Thyroid gland (tissue), 4 donors: ENCODE measurements around the gene GLB1L3.

Experiments used
- POLR2A ChIP-seq, 2 donors: fragments of 450-650 bp; IDR thresholded peaks; one replicate each; pipeline ENCODE4 v1.6.1; 2017; ENCODE audit warnings: antibody characterized with exemption in 2 of 2, mild to moderate bottlenecking in 2 of 2, moderate library complexity in 1 of 2
- TF ChIP-seq, protein P1 (sequence below), 6 experiments: fragments of 200-600 bp in 3 of 6; fragments of 450-650 bp in 3 of 6; sonication (generic) in 3 of 6; IDR thresholded peaks; one replicate each; pipeline ENCODE4 v1.5.1; 2016 to 2019; ENCODE audit warnings: antibody characterized with exemption in 6 of 6, mild to moderate bottlenecking in 2 of 6, inconsistent platforms in 1 of 6, moderate library complexity in 1 of 6

DNA sequence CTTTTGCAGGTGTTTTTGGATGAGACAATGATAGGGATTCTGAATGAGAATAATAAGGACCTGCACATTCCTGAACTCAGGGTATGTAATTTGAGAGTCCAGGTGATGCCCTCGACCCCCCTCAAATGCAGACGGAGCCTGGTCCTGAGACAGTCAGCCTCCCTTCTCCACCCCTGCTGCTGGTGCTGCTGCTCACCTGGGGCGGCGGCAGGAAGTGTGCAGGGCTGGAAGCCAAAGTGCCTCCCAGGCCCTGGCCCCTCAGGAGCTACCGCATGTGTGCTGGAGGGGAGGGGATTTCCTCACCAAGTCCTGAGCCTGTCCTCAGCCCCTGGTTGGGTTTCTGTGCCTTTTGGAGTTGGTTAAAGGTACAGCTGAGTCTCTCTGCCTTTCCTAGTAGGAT is 36.6 kb downstream of the GLB1L3 start:
- TF ChIP-seq, protein P1, sequence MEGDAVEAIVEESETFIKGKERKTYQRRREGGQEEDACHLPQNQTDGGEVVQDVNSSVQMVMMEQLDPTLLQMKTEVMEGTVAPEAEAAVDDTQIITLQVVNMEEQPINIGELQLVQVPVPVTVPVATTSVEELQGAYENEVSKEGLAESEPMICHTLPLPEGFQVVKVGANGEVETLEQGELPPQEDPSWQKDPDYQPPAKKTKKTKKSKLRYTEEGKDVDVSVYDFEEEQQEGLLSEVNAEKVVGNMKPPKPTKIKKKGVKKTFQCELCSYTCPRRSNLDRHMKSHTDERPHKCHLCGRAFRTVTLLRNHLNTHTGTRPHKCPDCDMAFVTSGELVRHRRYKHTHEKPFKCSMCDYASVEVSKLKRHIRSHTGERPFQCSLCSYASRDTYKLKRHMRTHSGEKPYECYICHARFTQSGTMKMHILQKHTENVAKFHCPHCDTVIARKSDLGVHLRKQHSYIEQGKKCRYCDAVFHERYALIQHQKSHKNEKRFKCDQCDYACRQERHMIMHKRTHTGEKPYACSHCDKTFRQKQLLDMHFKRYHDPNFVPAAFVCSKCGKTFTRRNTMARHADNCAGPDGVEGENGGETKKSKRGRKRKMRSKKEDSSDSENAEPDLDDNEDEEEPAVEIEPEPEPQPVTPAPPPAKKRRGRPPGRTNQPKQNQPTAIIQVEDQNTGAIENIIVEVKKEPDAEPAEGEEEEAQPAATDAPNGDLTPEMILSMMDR (IDR thresholded peaks at IDR 0.05) = no peak
- TF ChIP-seq POLR2A (IDR thresholded peaks at IDR 0.05) = no peak
